H1 (cell line): ENCODE measurements around the gene GADD45B. TPM values are rescaled to one million over a fixed set of nuclear protein-coding genes. Genes with fewer than 3 reads are reported as not detected.

Source experiments
- CTCF ChIA-PET: fragments of 300-600 bp; sonication (Branson Sonifier 250); formaldehyde crosslinking; loops from one replicate; lab custom pipeline; 2021; ENCODE audit not compliant: partially characterized antibody; lab: Charles Lee
- POLR2A ChIA-PET: fragments of 300-600 bp; sonication (Branson Sonifier 250); formaldehyde crosslinking; loops from one replicate; lab custom pipeline; 2021; ENCODE audit warnings: inconsistent platforms; ENCODE audit not compliant: partially characterized antibody; lab: Charles Lee
- DNase-seq, 2 experiments: peaks; one replicate each; pipeline versions ENCODE4 v3.0.0 to v3.0.0-alpha.2; 2010 to 2022; ENCODE audit warnings: low spot score in 2 of 2, low read depth in 1 of 2, mixed read lengths in 1 of 2
- FAIRE-seq: peaks from 2 replicates; lab custom pipeline; 2011; peaks lifted over from hg19 to GRCh38; lab: Jason Lieb, UNC
- H2AFZ ChIP-seq: 2 replicates; pipeline ENCODE4 v1.8.1; 2012; ENCODE audit warnings: low read length, inconsistent platforms
- H2AK5ac ChIP-seq: 2 replicates; pipeline ENCODE4 v1.6.1; 2013; ENCODE audit warnings: low read depth, low read length
- H2BK120ac ChIP-seq: replicated peaks from 2 replicates; pipeline ENCODE3; 2013; ENCODE audit warnings: low read depth, low read length, inconsistent platforms
- H2BK12ac ChIP-seq: 2 replicates; pipeline ENCODE4 v1.6.1; 2013; ENCODE audit warnings: low read depth, low read length
- H2BK15ac ChIP-seq: 2 replicates; pipeline ENCODE4 v1.6.1; 2013; ENCODE audit warnings: low read length
- H2BK20ac ChIP-seq: 2 replicates; pipeline ENCODE4 v1.6.1; 2013; ENCODE audit warnings: low read length
- H2BK5ac ChIP-seq: 2 replicates; pipeline ENCODE4 v1.6.1; 2013; ENCODE audit warnings: low read depth, low read length
- H3K14ac ChIP-seq: 2 replicates; pipeline ENCODE4 v1.6.1; 2013; ENCODE audit warnings: inconsistent platforms; ENCODE audit not compliant: insufficient read length
- H3K18ac ChIP-seq: 2 replicates; pipeline ENCODE4 v1.6.1; 2013; ENCODE audit warnings: low read length; ENCODE audit errors: extremely low read depth
- H3K23ac ChIP-seq: 2 replicates; pipeline ENCODE4 v1.6.1; 2013; ENCODE audit warnings: inconsistent platforms; ENCODE audit not compliant: insufficient read length
- H3K23me2 ChIP-seq: 2 replicates; pipeline ENCODE4 v1.6.1; 2013; ENCODE audit warnings: low read depth, low read length
- H3K27ac ChIP-seq: 2 replicates; pipeline ENCODE4 v1.6.1; 2011; ENCODE audit warnings: low read depth, low read length, inconsistent platforms
- H3K27me3 ChIP-seq, 4 experiments: replicated peaks in 1 of 4; 1 replicate in 1 of 4; 2 replicates in 3 of 4; pipeline versions ENCODE4 v1.6.1 to v1.8.1; 2011 to 2013; ENCODE audit warnings: low read length in 3 of 4, mild to moderate bottlenecking in 3 of 4, inconsistent platforms in 2 of 4, mixed read lengths in 2 of 4, moderate library complexity in 1 of 4; ENCODE audit not compliant: control insufficient read depth in 3 of 4, insufficient read depth in 3 of 4; ENCODE audit errors: extremely low read depth in 1 of 4
- H3K36me3 ChIP-seq, 4 experiments: 2 replicates each; pipeline versions ENCODE4 v1.6.1 to v1.8.1; 2011 to 2013; ENCODE audit warnings: mild to moderate bottlenecking in 4 of 4, low read length in 3 of 4, moderate library complexity in 2 of 4, control low read depth in 1 of 4, inconsistent platforms in 1 of 4; ENCODE audit not compliant: insufficient read depth in 4 of 4, control insufficient read depth in 2 of 4
- H3K4ac ChIP-seq: replicated peaks from 2 replicates; pipeline ENCODE3; 2013; ENCODE audit warnings: low read length, low read depth, mixed read lengths, inconsistent platforms; ENCODE audit not compliant: insufficient read length
- H3K4me1 ChIP-seq, 4 experiments: replicated peaks in 1 of 4; 1 replicate in 1 of 4; 2 replicates in 3 of 4; pipeline versions ENCODE4 v1.6.1 to v1.8.1; 2011 to 2013; ENCODE audit warnings: low read length in 3 of 4, inconsistent platforms in 2 of 4, mixed read lengths in 1 of 4; ENCODE audit not compliant: insufficient read depth in 4 of 4, control insufficient read depth in 3 of 4
- H3K4me2 ChIP-seq, 2 experiments: 2 replicates each; pipeline versions ENCODE4 v1.6.1 to v1.8.1; 2011 to 2013; ENCODE audit warnings: low read depth in 2 of 2, low read length in 2 of 2, control low read depth in 1 of 2, inconsistent platforms in 1 of 2, mild to moderate bottlenecking in 1 of 2; ENCODE audit not compliant: insufficient read depth in 1 of 2
- H3K4me3 ChIP-seq, 4 experiments: fragments of 200-600, 300-600 bp in 1 of 4; sonication (generic), shearing (Covaris generic), sonication (Bioruptor Twin) in 1 of 4; 2 replicates each; pipeline versions ENCODE4 v1.5.1 to v1.8.1; 2011 to 2016; ENCODE audit warnings: low read length in 4 of 4, low read depth in 3 of 4, control low read depth in 2 of 4, inconsistent platforms in 2 of 4, mild to moderate bottlenecking in 2 of 4, mixed read lengths in 1 of 4, moderate library complexity in 1 of 4; ENCODE audit not compliant: insufficient read depth in 2 of 4; ENCODE audit errors: extremely low read depth in 1 of 4
- H3K56ac ChIP-seq: replicated peaks from 2 replicates; pipeline ENCODE3; 2013; ENCODE audit warnings: low read depth, mild to moderate bottlenecking, mixed read lengths, low read length, inconsistent platforms; ENCODE audit not compliant: insufficient read length
- H3K79me1 ChIP-seq: 2 replicates; pipeline ENCODE4 v1.6.1; 2013; ENCODE audit warnings: low read depth, low read length, control low read depth
- H3K79me2 ChIP-seq, 2 experiments: 2 replicates each; pipeline versions ENCODE4 v1.6.1 to v1.8.1; 2012 to 2013; ENCODE audit warnings: low read length in 2 of 2, mild to moderate bottlenecking in 2 of 2, inconsistent platforms in 1 of 2; ENCODE audit not compliant: insufficient read depth in 2 of 2, control insufficient read depth in 1 of 2
- H3K9ac ChIP-seq, 4 experiments: replicated peaks in 1 of 4; 1 replicate in 1 of 4; 2 replicates in 3 of 4; pipeline versions ENCODE4 v1.6.1 to v1.8.1; 2011 to 2013; ENCODE audit warnings: low read depth in 3 of 4, low read length in 3 of 4, control low read depth in 2 of 4, mild to moderate bottlenecking in 2 of 4, moderate library complexity in 2 of 4, inconsistent platforms in 1 of 4; ENCODE audit errors: extremely low read depth in 1 of 4
- H3K9me3 ChIP-seq, 2 experiments: 2 replicates each; pipeline versions ENCODE4 v1.6.1 to v1.8.1; 2012 to 2013; ENCODE audit warnings: mild to moderate bottlenecking in 2 of 2, moderate library complexity in 2 of 2, control low read depth in 1 of 2, inconsistent platforms in 1 of 2, low read depth in 1 of 2, low read length in 1 of 2, mixed read lengths in 1 of 2; ENCODE audit not compliant: insufficient read depth in 2 of 2
- H4K20me1 ChIP-seq, 2 experiments: replicated peaks in 1 of 2; 2 replicates each; pipeline versions ENCODE3 to v1.8.1; 2011 to 2013; ENCODE audit warnings: inconsistent platforms in 2 of 2, low read length in 2 of 2, mild to moderate bottlenecking in 1 of 2; ENCODE audit not compliant: insufficient read depth in 2 of 2, control insufficient read depth in 1 of 2
- H4K5ac ChIP-seq: 2 replicates; pipeline ENCODE4 v1.6.1; 2013; ENCODE audit warnings: low read length, low read depth, mixed read lengths, inconsistent platforms; ENCODE audit not compliant: insufficient read length
- H4K8ac ChIP-seq: 2 replicates; pipeline ENCODE4 v1.8.0; 2013; ENCODE audit warnings: mild to moderate bottlenecking, moderate library complexity, low read length, inconsistent platforms; ENCODE audit not compliant: insufficient read depth; ENCODE audit errors: extremely low read depth
- H4K91ac ChIP-seq: replicated peaks from 2 replicates; pipeline ENCODE3; 2013; ENCODE audit warnings: low read length, mixed read lengths, inconsistent platforms; ENCODE audit not compliant: insufficient read length
- CTBP2 ChIP-seq: IDR thresholded peaks from 2 replicates; pipeline ENCODE4 v1.7.0; 2011; ENCODE audit warnings: borderline replicate concordance, mild to moderate bottlenecking, moderate library complexity, mixed read lengths, low read length; ENCODE audit not compliant: insufficient read depth, insufficient read length
- JUN ChIP-seq: IDR thresholded peaks from 2 replicates; pipeline ENCODE4 v1.6.1; 2011; ENCODE audit warnings: low read depth, mild to moderate bottlenecking, improper control_type of control experiment, low read length
- POLR2AphosphoS5 ChIP-seq: IDR thresholded peaks from 2 replicates; pipeline ENCODE4 v1.6.1; 2011; ENCODE audit warnings: low read depth, low read length
- RBBP5 ChIP-seq: IDR thresholded peaks from 2 replicates; pipeline ENCODE4 v1.7.1; 2012; ENCODE audit warnings: low read depth, mild to moderate bottlenecking, inconsistent platforms, low read length, moderate library complexity, borderline replicate concordance
- TBP ChIP-seq: IDR thresholded peaks from 2 replicates; pipeline ENCODE4 v1.6.1; 2011; ENCODE audit warnings: low read depth, low read length, improper control_type of control experiment
- WGBS, 2 experiments: shearing (Covaris generic) in 1 of 2; methylation state at CpG; one replicate each; pipeline versions ENCODE4 v1.1.6 to v1.1.7; 2013 to 2015; ENCODE audit warnings: low lambda C conversion rate in 2 of 2, mixed read lengths in 2 of 2, inconsistent platforms in 1 of 2, low coverage in 1 of 2, missing lambda C conversion rate in 1 of 2; ENCODE audit not compliant: insufficient replicate concordance in 2 of 2, insufficient coverage in 1 of 2, insufficient read length in 1 of 2; ENCODE audit errors: extremely low coverage in 1 of 2, missing lambda C conversion rate in 1 of 2; 5-methylcytosine and 5-hydroxymethylcytosine counted together
- polyA plus RNA-seq, 7 experiments: library from polyadenylated mRNA; depleted of rRNA in 3 of 7; stranded (reverse) in 5 of 7; unstranded in 2 of 7; fragments of >200 nt in 5 of 7; fragments of 200-250 nt in 2 of 7; gene quantifications; 1 replicate in 5 of 7; 2 replicates in 1 of 7; 4 replicates in 1 of 7; pipeline versions ENCODE4 v1.2.1 to v1.2.3, GENCODE V29; 2011 to 2013; ENCODE audit warnings: missing spikeins in 2 of 7, mixed read lengths in 2 of 7
- total RNA-seq: library from RNA; stranded (reverse); fragmentation: NEBNext Ultra II Directional; extraction: Animal tissue kit (Norgen Biotek cat#: 25700); gene quantifications from 2 replicates; pipeline ENCODE4 v1.2.1, GENCODE V29; 2021
- TF ChIP-seq, protein P1 (sequence below): IDR thresholded peaks from 2 replicates; pipeline ENCODE4 v1.6.1; 2011; ENCODE audit warnings: low read depth, mild to moderate bottlenecking, low read length; ENCODE audit not compliant: insufficient read depth

Gene GADD45B
- total and polyA plus RNA-seq, 2 of the 8 experiments (the other 6 are each of a cell fraction or from before 2014, with no cell fraction given), result 7.4 to 11.4 TPM

GRCh38 chr19:2451741-2452140 lies 24.2 kb upstream of the GADD45B start:
- Histone ChIP-seq H4K8ac (no peak overlapping the region), H2AK5ac (no peak overlapping the region), H3K27me3 (no peaks in the 10 kb centered on the region), H3K36me3 (no peaks in the 10 kb centered on the region; a peak in 2 of 8 replicates), H3K23ac (no peak overlapping the region), H3K79me2 (peaks cover 29 to 92% of the 10 kb centered on the region in 2 experiments), H3K23me2 (no peaks in the 10 kb centered on the region), H3K79me1 (peaks cover 13% of the 10 kb centered on the region), H3K4me1 (peaks cover 0 to 10% (median 3%) of the 10 kb centered on the region in 4 experiments; a peak in 5 of 7 replicates), H2BK120ac (no peak overlapping the region), H3K14ac (no peak overlapping the region), H2BK15ac (no peak overlapping the region), H2BK12ac (no peak overlapping the region), H2BK20ac (no peak overlapping the region), H4K91ac (no peak overlapping the region), H3K56ac (no peak overlapping the region), H4K5ac (no peak overlapping the region), H3K9me3 (no peaks in the 10 kb centered on the region), H3K18ac (no peak overlapping the region), H3K4ac (no peak overlapping the region), H3K9ac (no peak overlapping the region), H2BK5ac (no peak overlapping the region), H4K20me1 (peaks cover 47% of the 10 kb centered on the region in 2 experiments), H2AFZ (no peak overlapping the region), H3K4me3 (no peak overlapping the region), H3K27ac (no peak overlapping the region), H3K4me2 (no peak overlapping the region)
- POLR2A ChIA-PET, result interaction anchor here (6.4 kb wide), 1 partner anchor 24 kb away, joined by 76 read pairs; the partner anchor contains the start of gene TIMM13
- no peak for DNase-seq
- no peak for TF ChIP-seq TBP
- no peak for TF ChIP-seq CTBP2
- no peak for TF ChIP-seq RBBP5
- TF ChIP-seq POLR2AphosphoS5, result no peak
- TF ChIP-seq, protein P1, sequence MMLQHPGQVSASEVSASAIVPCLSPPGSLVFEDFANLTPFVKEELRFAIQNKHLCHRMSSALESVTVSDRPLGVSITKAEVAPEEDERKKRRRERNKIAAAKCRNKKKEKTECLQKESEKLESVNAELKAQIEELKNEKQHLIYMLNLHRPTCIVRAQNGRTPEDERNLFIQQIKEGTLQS, result no peak
- TF ChIP-seq JUN, result no peak
- FAIRE-seq, result no peak
- 95% methylated on average over 9 of the region's 18 CpGs; no CpG with 5 or more reads in 1 of the 2 experiments for WGBS, 2 experiments
- CTCF ChIA-PET, result no interaction called here
